ENCODE measurements around the gene TRIM58. TPM values are rescaled to one million over a fixed set of nuclear protein-coding genes. Genes with fewer than 3 reads are reported as not detected.

The TRIM58 gene
- polyA plus RNA-seq, 1 donor (not counting 4 experiments of a cell fraction or from before 2014, with no cell fraction given), result 0.14 TPM

GRCh38 chr1:247862756-247863155, 5.8 kb downstream of the TRIM58 start:
- FAIRE-seq, result no peak
- no peaks in the 10 kb centered on the region for H3K9me3 ChIP-seq (ENCODE audit: control insufficient read depth, low read depth, low read length)

GRCh38 chr1:247864644-247865043, 7.7 kb downstream of the TRIM58 start:
- Histone ChIP-seq H3K4me2 (ENCODE audit: control insufficient read depth, extremely low read depth, insufficient read depth, low read depth, low read length) (no peak overlapping the region), H3K27ac (ENCODE audit: control insufficient read depth, insufficient read depth, low read length) (no peak overlapping the region), H3K9me1 (ENCODE audit: control insufficient read depth, extremely low read depth, insufficient read depth, low read length) (no peaks in the 10 kb centered on the region), H3K36me3 (ENCODE audit: control insufficient read depth in 2 of 2, extremely low read depth in 1 of 2, insufficient read depth in 2 of 2, low read length in 2 of 2) (no peaks in the 10 kb centered on the region), H3K79me2 (ENCODE audit: control insufficient read depth, insufficient read depth, low read length) (no peaks in the 10 kb centered on the region), H3K4me3 (ENCODE audit: control insufficient read depth in 2 of 3, extremely low read depth in 1 of 3, insufficient read depth in 2 of 3, low read depth in 1 of 3, low read length in 3 of 3) (no peak overlapping the region), H3K9me3 (ENCODE audit: control insufficient read depth, low read depth, low read length) (no peaks in the 10 kb centered on the region), H3K27me3 (ENCODE audit: control insufficient read depth, extremely low read depth, insufficient read depth, low read length) (no peaks in the 10 kb centered on the region), H3K4me1 (ENCODE audit: control insufficient read depth, extremely low read depth, insufficient read depth, low read length) (no peaks in the 10 kb centered on the region), H4K20me1 (ENCODE audit: control insufficient read depth, extremely low read depth, insufficient read depth, low read length) (no peaks in the 10 kb centered on the region), H2AFZ (ENCODE audit: control insufficient read depth, low read length) (no peak overlapping the region), H3K9ac (ENCODE audit: control insufficient read depth, extremely low read depth, insufficient read depth, low read length) (no peak overlapping the region)
- TF ChIP-seq EZH2 (IDR thresholded peaks at IDR 0.05; ENCODE audit: low read length) (no peak), CTCF (optimal IDR thresholded peaks at IDR 0.05 in 1 of 3, IDR thresholded peaks at IDR 0.05 in 1 of 3, conservative IDR thresholded peaks at IDR 0.05 in 1 of 3; ENCODE audit: extremely low read depth in 1 of 3, insufficient read depth in 2 of 3, low read length in 3 of 3) (no peak)
- DNase-seq (ENCODE audit: low read depth, low spot score) (no peak), FAIRE-seq (no peak)
- dilution Hi-C loops (cut with MboI; ENCODE audit: extremely low pct_ligation_motif_present, low sequenced_read_pairs), result no loop called here

More at GRCh38 chr1:247862756-247863155, 5.8 kb downstream of the TRIM58 start:
- no peak overlapping the region for H3K4me3 ChIP-seq (ENCODE audit: control insufficient read depth in 2 of 3, extremely low read depth in 1 of 3, insufficient read depth in 2 of 3, low read depth in 1 of 3, low read length in 3 of 3)
- dilution Hi-C loops (cut with MboI; ENCODE audit: extremely low pct_ligation_motif_present, low sequenced_read_pairs), result no loop called here
- H3K4me2 ChIP-seq (ENCODE audit: control insufficient read depth, extremely low read depth, insufficient read depth, low read depth, low read length), result no peak overlapping the region
- no peak overlapping the region for H3K9ac ChIP-seq (ENCODE audit: control insufficient read depth, extremely low read depth, insufficient read depth, low read length)
- H3K79me2 ChIP-seq (ENCODE audit: control insufficient read depth, insufficient read depth, low read length), result no peaks in the 10 kb centered on the region
- no peaks in the 10 kb centered on the region for H4K20me1 ChIP-seq (ENCODE audit: control insufficient read depth, extremely low read depth, insufficient read depth, low read length)
- H3K27ac ChIP-seq (ENCODE audit: control insufficient read depth, insufficient read depth, low read length), result no peak overlapping the region
- TF ChIP-seq CTCF (optimal IDR thresholded peaks at IDR 0.05 in 1 of 3, IDR thresholded peaks at IDR 0.05 in 1 of 3, conservative IDR thresholded peaks at IDR 0.05 in 1 of 3; ENCODE audit: extremely low read depth in 1 of 3, insufficient read depth in 2 of 3, low read length in 3 of 3) (no peak), EZH2 (IDR thresholded peaks at IDR 0.05; ENCODE audit: low read length) (no peak)
- no peak overlapping the region for H2AFZ ChIP-seq (ENCODE audit: control insufficient read depth, low read length)
- H3K4me1 ChIP-seq (ENCODE audit: control insufficient read depth, extremely low read depth, insufficient read depth, low read length), result no peaks in the 10 kb centered on the region
- DNase-seq (ENCODE audit: low read depth, low spot score), result no peak
- no peaks in the 10 kb centered on the region for H3K36me3 ChIP-seq (ENCODE audit: control insufficient read depth in 2 of 2, extremely low read depth in 1 of 2, insufficient read depth in 2 of 2, low read length in 2 of 2)
- H3K27me3 ChIP-seq (ENCODE audit: control insufficient read depth, extremely low read depth, insufficient read depth, low read length), result no peaks in the 10 kb centered on the region
- H3K9me1 ChIP-seq (ENCODE audit: control insufficient read depth, extremely low read depth, insufficient read depth, low read length), result no peaks in the 10 kb centered on the region
